Fibroblast of mammary gland (primary cell): ENCODE data around the gene IL1B.

Experiments
- DNase-seq: peaks from one replicate; pipeline ENCODE4 v3.0.0-alpha.2; 2010; ENCODE audit warnings: low read depth
- H3K4me3 ChIP-seq: 2 replicates; pipeline ENCODE4 v1.5.1; 2011; ENCODE audit warnings: low read depth, mild to moderate bottlenecking, low read length, moderate library complexity; ENCODE audit not compliant: control insufficient read depth
- TF ChIP-seq, protein P1 (sequence below): conservative IDR thresholded peaks from 2 replicates; pipeline ENCODE4 v1.5.1; 2011; ENCODE audit warnings: low read depth, low read length, inconsistent platforms; ENCODE audit not compliant: control insufficient read depth, insufficient read depth

The IL1B gene

DNA sequence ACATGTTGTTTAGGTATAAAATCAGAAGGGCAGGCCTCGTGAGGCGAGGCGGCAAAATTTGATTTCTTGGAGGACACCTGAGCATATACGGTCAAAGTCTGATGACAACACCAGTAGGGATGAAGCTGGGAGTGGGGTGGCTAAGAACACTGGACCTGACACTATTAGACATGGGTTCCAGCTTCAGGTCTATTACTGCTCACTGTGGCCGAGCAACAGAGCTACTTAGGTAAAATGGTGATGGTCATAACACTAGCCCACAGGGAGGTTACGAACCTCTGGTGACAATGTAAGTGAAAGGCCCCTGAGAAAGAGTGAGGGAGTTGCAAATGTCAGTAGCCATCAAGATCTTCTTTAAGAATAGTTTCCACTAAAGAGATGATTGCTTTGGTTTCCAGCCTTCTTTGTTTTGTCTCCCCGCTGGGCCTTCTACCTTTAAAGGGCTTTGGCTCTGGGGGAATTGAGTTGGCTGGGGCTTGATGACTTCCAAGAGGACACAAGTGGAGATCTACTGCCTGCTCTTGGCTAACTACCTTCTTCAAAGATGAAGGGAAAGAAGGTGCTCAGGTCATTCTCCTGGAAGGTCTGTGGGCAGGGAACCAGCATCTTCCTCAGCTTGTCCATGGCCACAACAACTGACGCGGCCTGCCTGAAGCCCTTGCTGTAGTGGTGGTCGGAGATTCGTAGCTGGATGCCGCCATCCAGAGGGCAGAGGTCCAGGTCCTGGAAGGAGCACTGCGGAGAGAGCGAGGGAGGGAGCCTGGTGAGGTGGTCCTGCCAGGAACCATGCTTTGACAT lies 3.5 kb downstream of the IL1B start:
- DNase-seq = no peak
- H3K4me3 ChIP-seq = no peak overlapping the region
- TF ChIP-seq, protein P1, sequence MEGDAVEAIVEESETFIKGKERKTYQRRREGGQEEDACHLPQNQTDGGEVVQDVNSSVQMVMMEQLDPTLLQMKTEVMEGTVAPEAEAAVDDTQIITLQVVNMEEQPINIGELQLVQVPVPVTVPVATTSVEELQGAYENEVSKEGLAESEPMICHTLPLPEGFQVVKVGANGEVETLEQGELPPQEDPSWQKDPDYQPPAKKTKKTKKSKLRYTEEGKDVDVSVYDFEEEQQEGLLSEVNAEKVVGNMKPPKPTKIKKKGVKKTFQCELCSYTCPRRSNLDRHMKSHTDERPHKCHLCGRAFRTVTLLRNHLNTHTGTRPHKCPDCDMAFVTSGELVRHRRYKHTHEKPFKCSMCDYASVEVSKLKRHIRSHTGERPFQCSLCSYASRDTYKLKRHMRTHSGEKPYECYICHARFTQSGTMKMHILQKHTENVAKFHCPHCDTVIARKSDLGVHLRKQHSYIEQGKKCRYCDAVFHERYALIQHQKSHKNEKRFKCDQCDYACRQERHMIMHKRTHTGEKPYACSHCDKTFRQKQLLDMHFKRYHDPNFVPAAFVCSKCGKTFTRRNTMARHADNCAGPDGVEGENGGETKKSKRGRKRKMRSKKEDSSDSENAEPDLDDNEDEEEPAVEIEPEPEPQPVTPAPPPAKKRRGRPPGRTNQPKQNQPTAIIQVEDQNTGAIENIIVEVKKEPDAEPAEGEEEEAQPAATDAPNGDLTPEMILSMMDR = no peak

- TF ChIP-seq, protein P1 = no peak
- DNase-seq = no peak
- H3K4me3 ChIP-seq = no peak overlapping the region
These were observed 4.4 kb downstream of the IL1B start for GRCh38 chr2:112831946-112832840.

GRCh38 chr2:112831513-112831845 lies 5.1 kb downstream of the IL1B start:
- H3K4me3 ChIP-seq = no peak overlapping the region
- no peak for DNase-seq
- TF ChIP-seq, protein P1 = no peak

GRCh38 chr2:112830682-112831512 lies 5.7 kb downstream of the IL1B start:
- no peak overlapping the region for H3K4me3 ChIP-seq
- no peak for DNase-seq
- TF ChIP-seq, protein P1 = no peak

DNA sequence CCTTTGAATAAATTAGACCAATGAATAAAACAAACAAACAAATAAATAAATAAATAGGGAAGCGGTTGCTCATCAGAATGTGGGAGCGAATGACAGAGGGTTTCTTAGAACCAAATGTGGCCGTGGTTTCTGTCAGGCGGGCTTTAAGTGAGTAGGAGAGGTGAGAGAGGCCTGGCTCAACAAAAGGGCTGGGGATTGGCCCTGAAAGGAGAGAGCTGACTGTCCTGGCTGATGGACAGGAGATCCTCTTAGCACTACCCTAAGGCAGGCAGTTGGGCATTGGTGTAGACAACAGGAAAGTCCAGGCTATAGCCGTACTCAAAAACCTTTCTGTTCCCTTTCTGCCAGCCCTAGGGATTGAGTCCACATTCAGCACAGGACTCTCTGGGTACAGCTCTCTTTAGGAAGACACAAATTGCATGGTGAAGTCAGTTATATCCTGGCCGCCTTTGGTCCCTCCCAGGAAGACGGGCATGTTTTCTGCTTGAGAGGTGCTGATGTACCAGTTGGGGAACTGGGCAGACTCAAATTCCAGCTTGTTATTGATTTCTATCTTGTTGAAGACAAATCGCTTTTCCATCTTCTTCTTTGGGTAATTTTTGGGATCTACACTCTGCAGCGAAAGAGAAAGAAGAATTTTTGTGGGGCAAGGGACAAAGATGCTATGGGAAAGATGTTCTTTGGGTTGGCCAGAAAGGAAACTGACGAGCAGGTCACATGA lies 6.5 kb downstream of the IL1B start:
- no peak for DNase-seq
- TF ChIP-seq, protein P1 = no peak
- H3K4me3 ChIP-seq = no peak overlapping the region
